GM20000 (cell line): ENCODE results near the gene SAE1.

Source experiments
- DNase-seq: peaks from one replicate; pipeline ENCODE4 v3.0.0; 2012; ENCODE audit warnings: low spot score
- CTCF ChIP-seq: IDR thresholded peaks from 2 replicates; pipeline ENCODE4 v1.5.1; 2012; ENCODE audit warnings: mild to moderate bottlenecking, control low read depth; ENCODE audit errors: extremely low read depth, missing control alignments

SAE1 gene

GRCh38 chr19:47107202-47107952 is 23.3 kb upstream of the SAE1 start:
- TF ChIP-seq CTCF, result no peak
- DNase-seq, result no peak

GRCh38 chr19:47107953-47108746 is 22.5 kb upstream of the SAE1 start:
- DNase-seq, result no peak
- TF ChIP-seq CTCF, result no peak

- DNase-seq, result no peak
- TF ChIP-seq CTCF, result no peak
These were observed 21.5 kb upstream of the SAE1 start for GRCh38 chr19:47109177-47109540.

GRCh38 chr19:47109541-47110375 is 20.9 kb upstream of the SAE1 start:
- TF ChIP-seq CTCF, result no peak
- DNase-seq, result no peak

GRCh38 chr19:47110521-47111005 is 20.1 kb upstream of the SAE1 start:
- DNase-seq, result no peak
- no peak for TF ChIP-seq CTCF

- no peak for TF ChIP-seq CTCF
- no peak for DNase-seq
These were observed 19.5 kb upstream of the SAE1 start for GRCh38 chr19:47111006-47111621.
